Neural progenitor cell (in vitro differentiated cells): ENCODE data around the gene PACSIN3.

Experiments used
- EZH2phosphoT487 ChIP-seq: fragments of 200-600 bp; sonication (generic); IDR thresholded peaks from 2 replicates; pipeline ENCODE4 v1.6.1; 2017; ENCODE audit warnings: antibody characterized with exemption
- TF ChIP-seq, protein P1 (sequence below): fragments of 200-600 bp; sonication (generic); IDR thresholded peaks from 2 replicates; pipeline ENCODE4 v1.5.1; 2017; ENCODE audit warnings: antibody characterized with exemption, mild to moderate bottlenecking

DNA sequence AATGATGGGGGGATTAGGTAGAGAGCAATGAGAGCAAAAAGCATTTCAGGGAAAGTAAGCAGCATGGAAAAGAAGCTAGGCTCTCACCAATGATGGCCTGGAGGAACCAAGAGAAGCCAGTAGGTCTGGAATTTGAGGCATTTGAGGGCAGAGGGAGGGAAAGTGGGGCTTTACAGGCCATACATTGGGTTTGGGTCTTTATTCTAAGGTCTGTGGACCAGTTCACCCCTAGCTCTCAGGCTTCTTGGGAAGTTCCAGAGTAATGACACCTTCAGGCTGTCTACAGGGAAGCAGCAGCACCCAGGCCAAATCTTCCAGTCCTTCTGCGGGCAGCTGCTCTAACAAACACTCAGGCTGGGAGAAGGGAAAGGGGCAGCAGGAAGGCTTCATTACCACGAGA, 39.0 kb downstream of the PACSIN3 start:
- TF ChIP-seq, protein P1, sequence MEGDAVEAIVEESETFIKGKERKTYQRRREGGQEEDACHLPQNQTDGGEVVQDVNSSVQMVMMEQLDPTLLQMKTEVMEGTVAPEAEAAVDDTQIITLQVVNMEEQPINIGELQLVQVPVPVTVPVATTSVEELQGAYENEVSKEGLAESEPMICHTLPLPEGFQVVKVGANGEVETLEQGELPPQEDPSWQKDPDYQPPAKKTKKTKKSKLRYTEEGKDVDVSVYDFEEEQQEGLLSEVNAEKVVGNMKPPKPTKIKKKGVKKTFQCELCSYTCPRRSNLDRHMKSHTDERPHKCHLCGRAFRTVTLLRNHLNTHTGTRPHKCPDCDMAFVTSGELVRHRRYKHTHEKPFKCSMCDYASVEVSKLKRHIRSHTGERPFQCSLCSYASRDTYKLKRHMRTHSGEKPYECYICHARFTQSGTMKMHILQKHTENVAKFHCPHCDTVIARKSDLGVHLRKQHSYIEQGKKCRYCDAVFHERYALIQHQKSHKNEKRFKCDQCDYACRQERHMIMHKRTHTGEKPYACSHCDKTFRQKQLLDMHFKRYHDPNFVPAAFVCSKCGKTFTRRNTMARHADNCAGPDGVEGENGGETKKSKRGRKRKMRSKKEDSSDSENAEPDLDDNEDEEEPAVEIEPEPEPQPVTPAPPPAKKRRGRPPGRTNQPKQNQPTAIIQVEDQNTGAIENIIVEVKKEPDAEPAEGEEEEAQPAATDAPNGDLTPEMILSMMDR: no peak
- TF ChIP-seq EZH2phosphoT487: no peak
